ENCODE data around the gene RASA4B.

The RASA4B gene

GRCh38 chr7:102451371-102452054, 66.1 kb downstream of the RASA4B start:
- no peak for DNase-seq

- DNase-seq, result no peak
Observed at GRCh38 chr7:102450242-102450641, 67.3 kb downstream of the RASA4B start.

- no peak for DNase-seq
Observed at GRCh38 chr7:102449136-102449535, 68.4 kb downstream of the RASA4B start.

GRCh38 chr7:102447311-102447710, 70.3 kb downstream of the RASA4B start:
- no peak for DNase-seq

GRCh38 chr7:102446387-102447156, 71.0 kb downstream of the RASA4B start:
- DNase-seq, result no peak

- no peak for DNase-seq
Observed at GRCh38 chr7:102445674-102446071, 71.9 kb downstream of the RASA4B start.

GRCh38 chr7:102444961-102445673, 72.5 kb downstream of the RASA4B start:
- DNase-seq, result no peak

- DNase-seq, result no peak
Observed at GRCh38 chr7:102439963-102440795, 77.4 kb downstream of the RASA4B start.

GRCh38 chr7:102436118-102436517, 81.5 kb downstream of the RASA4B start:
- DNase-seq, result no peak

- no peak for DNase-seq
Observed at GRCh38 chr7:102434039-102434486, 83.5 kb downstream of the RASA4B start.

GRCh38 chr7:102433219-102434038, 84.1 kb downstream of the RASA4B start, which contains the start of gene ORAI2:
ORAI2 (plus strand) TSS chr7:102433575; CDS start chr7:102438957, 5,382 bp downstream.
- no peak for DNase-seq
